ENCODE measurements around the gene DDX27.

The DDX27 gene

GRCh38 chr20:49203746-49204145, 15.5 kb upstream of the DDX27 start:
- DNase-seq, result no peak

DNA sequence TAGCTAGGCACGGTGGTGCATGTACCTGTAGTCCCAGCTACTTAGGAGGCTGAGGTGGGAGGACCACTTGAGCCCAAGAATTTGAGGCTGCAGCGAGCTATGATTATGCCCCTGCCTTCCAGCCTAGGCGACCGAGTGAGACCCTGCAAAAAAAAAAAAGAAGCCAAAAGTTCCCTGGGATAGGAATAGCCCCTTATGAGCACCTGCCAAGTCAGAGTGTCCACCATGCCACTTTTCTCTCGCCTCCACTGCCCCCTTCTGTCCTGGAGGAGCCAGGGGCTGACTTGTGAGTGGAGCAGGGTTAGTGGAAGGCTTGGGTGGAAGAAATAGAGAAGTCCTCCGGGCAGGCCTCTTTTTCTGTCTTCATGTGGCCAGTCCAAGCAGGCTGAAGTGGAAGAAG, 12.1 kb upstream of the DDX27 start:
- no peak for DNase-seq

DNA sequence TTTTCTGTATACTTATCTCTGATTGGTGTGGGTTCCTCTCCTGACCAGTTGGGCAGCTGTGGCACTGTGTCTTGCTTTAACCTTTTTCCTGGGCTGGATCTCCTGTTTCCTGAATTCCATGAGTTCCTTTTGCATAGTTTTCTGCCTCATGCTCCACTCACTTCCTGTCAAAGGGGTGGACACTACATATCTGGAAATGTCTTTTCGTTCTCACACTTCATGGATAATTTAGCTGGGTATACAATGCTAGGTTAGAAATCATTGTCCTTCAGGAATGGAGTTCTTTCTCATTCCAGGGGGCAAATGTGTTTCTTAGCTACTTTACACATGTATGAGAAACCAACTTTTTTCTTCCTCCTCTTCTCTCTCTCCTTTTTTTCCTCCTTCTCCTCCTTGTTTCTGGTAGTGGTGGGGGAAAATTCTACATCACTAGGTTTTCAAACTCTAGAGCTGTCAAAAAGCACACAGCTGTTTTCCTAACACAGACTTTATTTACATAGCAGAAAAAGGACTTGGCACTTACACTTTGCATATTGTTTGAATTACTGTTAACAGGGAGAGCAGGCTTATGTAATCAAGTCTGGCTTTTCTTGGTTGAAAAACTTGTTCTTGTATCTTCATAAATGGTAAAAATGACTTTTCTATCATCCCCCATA, 9.0 kb upstream of the DDX27 start:
- no peak for DNase-seq

DNA sequence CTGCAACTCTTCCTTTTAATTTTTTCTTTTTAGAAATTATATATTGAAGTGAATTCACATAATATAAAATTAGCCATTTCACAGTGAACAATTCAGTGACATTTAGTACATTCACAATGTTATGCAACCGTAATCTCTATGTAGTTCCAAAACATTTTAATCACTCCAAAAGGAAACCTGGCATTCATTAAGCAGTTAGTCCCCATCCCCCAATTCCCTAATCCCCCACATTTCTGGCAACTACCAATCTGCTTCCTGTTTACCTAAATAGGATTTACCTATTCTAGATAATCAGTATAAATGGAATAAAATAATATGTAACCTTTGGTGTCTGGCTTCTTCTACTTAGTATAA, 8.5 kb upstream of the DDX27 start:
- DNase-seq, result no peak

- DNase-seq, result no peak
These were observed 4.6 kb upstream of the DDX27 start for GRCh38 chr20:49214571-49214970.

- no peak for DNase-seq
These were observed 4.0 kb upstream of the DDX27 start for GRCh38 chr20:49215232-49215631.

GRCh38 chr20:49216991-49217578, 2.1 kb upstream of the DDX27 start:
- DNase-seq, result peak; percentile 6 to 86 (median 74)

GRCh38 chr20:49218739-49219090, 501 bp upstream of the DDX27 start:
- peak in 2 of 14 donors; percentile 19 to 34 for DNase-seq

DNA sequence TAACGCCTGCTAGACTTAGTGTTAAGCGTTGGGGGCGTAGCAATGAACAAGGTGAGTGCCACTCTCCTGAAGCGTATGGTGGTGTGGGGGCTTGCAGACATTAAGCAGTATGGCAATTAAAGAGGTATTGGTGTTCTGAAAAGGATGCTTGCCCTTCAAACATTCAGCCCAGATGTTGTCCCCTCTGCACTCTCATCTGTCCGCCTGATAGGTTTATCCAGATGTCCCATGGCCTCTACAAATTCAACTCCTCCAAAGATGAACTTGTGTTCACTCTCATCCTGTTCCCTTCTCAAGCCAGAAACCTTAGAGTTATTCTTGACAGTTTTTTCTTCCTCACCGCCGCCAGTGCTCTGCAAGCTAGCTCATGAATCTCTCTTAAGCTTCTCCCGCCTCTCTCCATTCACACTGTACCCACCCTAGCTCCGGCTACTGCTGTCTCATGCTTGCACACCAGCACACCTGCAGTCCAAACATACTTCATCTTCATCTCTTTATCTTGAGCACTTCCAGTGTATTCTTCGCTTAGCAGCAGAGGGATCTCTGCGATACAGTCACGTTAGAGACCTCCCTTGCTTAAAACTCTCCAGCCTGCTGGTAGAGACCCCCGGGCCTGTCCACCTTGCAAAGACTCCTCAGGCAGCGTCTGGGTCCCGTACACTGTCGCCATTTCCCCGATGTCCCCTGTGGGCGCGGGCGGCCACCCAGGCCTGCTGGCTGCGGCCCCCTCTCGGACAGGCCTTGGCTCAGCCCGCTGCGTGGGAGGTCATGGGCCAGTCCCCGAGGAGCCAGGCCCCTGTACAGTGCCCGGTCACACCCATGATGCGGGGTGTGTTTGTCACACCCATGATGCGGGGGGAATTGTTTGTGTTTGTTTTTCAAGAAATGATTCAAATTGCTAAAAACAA, 962 bp downstream of the DDX27 start:
- peak in 2 of 14 donors; percentile 18 to 30 for DNase-seq

DNA sequence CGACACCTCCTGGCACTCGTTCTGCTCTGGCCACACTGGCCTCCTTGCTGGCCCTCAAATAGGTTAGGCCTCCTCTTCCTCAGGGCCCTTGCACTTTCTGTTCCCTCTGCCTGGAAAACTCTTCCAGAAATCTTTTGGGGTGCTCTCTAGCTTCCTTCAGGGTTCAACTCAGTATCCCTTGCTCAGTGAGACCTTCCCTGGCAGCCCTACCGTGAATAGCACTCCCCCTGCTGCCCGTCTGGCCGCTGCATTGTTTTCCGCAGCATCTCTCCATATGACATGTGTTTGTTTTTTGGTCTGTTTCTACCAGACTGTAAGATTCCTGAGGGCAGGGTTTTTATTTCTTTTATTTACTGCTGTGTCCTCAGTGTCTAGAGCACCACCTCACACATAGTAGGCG, 6.7 kb downstream of the DDX27 start:
- DNase-seq, result no peak

GRCh38 chr20:49228676-49229075, 9.5 kb downstream of the DDX27 start:
- peak in 1 of 14 donors; percentile 42 for DNase-seq

GRCh38 chr20:49229381-49229780, 10.2 kb downstream of the DDX27 start:
- peak in 1 of 14 donors; percentile 1 for DNase-seq

- DNase-seq, result peak in 2 of 14 donors; percentile 10 to 30
These were observed 10.8 kb downstream of the DDX27 start for GRCh38 chr20:49230021-49230420.

- peak in 8 of 14 donors; percentile 19 to 64 (median 34) for DNase-seq
These were observed 11.4 kb downstream of the DDX27 start for GRCh38 chr20:49230561-49231133.

- DNase-seq, result no peak
These were observed 12.3 kb downstream of the DDX27 start for GRCh38 chr20:49231471-49231870.

- DNase-seq, result no peak
These were observed 14.0 kb downstream of the DDX27 start for GRCh38 chr20:49233226-49233625.

GRCh38 chr20:49234831-49235230, 15.6 kb downstream of the DDX27 start:
- no peak for DNase-seq

DNA sequence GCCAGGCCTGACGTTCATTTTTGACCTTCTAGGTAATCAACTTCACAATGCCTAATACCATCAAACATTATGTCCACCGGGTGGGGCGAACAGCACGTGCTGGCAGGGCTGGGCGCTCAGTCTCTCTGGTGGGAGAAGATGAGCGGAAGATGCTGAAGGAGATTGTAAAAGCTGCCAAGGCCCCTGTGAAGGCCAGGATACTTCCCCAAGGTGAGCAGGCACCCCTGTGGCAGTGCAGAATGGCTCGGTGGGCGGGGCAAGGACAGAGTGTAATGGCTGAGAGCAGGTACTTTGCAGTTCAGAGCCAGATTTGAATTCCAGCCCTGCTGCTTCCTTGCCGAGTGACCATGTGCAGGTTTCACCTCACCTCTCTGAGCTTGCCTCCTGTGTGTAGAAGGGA, 17.1 kb downstream of the DDX27 start:
- no peak for DNase-seq

- DNase-seq, result no peak
These were observed 18.3 kb downstream of the DDX27 start for GRCh38 chr20:49237531-49237930.

DNA sequence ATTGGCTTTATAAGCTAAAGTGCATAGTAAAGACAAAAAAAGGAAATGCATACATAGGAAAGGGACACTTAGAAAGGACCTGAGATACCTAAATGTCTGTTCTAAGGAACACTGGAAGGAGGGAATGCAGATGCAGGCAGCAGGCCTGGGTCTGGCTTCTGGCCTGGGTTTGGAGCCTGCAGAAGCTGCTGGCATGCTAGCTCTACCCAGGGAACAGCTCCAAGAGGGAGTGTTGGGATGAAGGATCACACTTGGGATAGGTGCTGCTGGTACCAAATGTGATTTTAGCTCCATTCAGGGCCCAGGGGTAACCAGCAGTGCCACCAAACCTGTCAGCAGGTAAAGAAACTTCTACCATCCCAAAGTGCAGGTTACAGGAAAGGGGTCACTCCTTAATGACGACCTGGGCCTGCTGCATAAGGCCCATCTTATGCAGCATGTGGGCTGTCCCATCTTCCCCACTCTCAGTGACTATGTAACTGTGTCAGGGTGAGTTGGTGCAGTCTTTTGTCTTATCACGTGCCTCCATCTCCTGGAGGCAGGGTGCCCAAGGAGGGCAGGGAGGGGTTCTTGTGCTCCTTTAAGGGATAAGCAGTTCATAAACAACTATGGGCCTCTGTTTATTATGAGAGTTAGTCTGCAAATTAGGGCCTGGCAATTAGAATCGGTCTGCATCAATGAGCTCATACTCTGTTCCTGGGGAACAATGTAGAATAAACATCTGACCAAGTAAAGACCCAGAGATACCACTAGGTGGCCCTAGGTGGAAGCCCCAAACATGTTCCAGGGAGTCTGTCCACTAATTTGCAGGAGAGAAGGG, 26.9 kb downstream of the DDX27 start:
- DNase-seq, result peak in 7 of 14 donors; percentile 3 to 37 (median 17)

DNA sequence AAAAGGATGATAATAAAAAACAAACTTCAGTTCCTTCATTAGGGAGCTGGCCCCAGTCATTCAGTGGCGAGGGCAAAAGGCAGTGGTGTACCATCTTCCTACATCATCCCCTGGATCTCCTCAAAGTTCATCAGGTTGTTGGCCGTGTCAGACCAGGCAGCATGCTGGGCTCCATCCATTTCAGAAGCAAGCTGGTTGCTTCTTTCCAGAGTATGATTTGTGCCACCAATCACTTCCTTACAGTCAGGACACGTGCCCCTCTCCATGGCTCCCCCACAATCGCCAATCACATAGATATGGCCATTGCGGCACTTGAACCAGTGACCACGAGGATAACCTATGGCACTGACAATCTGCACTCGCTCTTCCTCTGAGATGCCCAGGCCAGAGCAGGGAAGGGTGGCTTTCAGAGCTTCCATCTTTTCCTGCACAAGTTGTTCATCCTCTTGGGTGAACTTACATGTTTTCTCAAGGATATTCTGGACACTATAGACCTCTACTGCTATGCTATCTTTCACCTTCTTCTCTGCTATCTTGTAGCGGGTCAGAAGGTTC, 28.0 kb downstream of the DDX27 start:
- no peak for DNase-seq

- DNase-seq, result peak in 1 of 14 donors; percentile 4
These were observed 28.6 kb downstream of the DDX27 start for GRCh38 chr20:49247792-49248191.

Measured in C1 segment of cervical spinal cord (tissue), 14 donors.